Cardiac fibroblast (primary cell): ENCODE measurements around the gene STON1.
"Not testable (repeated sequence)": the region's sequence is repeated elsewhere in the genome, so short reads cannot be mapped to it uniquely, and the experiment has no call there.

Experiments used
- DNase-seq, 2 donors: peaks; one replicate each; pipeline versions ENCODE4 v3.0.0 to v3.0.0-alpha.2; 2010; ENCODE audit warnings: low read depth in 2 of 2
- H3K4me3 ChIP-seq, 2 donors: replicated peaks in 1 of 2; 1 replicate in 1 of 2; 2 replicates in 1 of 2; pipeline ENCODE4 v1.5.1; 2011; ENCODE audit warnings: low read depth in 2 of 2, low read length in 2 of 2, mild to moderate bottlenecking in 2 of 2, moderate library complexity in 1 of 2
- TF ChIP-seq, protein P1 (sequence below): IDR thresholded peaks from one replicate; pipeline ENCODE4 v1.5.1; 2011; ENCODE audit warnings: low read depth, mild to moderate bottlenecking, low read length, inconsistent platforms

STON1 gene

DNA sequence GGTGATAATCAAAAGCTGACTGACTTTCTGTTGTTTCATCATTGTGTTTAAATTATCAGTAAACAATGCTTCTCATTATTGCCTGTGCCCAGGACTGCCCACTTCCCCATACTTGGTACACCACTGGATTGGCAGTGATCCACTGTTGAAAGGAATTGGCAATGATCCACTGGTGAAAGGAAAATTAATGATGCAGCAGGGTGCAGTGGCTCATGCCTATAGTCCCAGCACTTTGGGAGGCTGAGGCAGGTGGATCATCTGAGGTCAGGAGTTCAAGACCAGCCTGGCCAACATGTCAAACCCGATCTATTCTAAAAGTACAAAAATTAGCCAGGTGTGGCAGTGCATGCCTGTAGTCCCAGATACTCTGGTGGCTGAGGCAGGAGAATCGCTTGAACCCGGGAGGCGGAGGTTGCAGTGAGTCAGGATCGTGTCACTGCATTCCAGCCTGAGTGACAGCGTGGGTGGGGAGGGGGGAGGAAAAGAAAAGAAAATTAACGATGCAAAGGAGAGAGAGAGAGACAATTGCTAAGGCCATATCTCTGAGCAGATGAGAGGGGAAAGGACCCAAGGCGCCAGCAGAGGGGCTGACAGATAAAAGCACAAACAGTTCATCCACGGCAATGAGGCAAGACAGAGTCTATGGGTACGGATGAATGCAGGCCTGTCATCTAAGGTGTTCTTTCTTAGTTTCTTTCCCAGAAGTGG lies 77.5 kb downstream of the STON1 start:
- peak; percentile 24 to 54 for DNase-seq
- TF ChIP-seq, protein P1, sequence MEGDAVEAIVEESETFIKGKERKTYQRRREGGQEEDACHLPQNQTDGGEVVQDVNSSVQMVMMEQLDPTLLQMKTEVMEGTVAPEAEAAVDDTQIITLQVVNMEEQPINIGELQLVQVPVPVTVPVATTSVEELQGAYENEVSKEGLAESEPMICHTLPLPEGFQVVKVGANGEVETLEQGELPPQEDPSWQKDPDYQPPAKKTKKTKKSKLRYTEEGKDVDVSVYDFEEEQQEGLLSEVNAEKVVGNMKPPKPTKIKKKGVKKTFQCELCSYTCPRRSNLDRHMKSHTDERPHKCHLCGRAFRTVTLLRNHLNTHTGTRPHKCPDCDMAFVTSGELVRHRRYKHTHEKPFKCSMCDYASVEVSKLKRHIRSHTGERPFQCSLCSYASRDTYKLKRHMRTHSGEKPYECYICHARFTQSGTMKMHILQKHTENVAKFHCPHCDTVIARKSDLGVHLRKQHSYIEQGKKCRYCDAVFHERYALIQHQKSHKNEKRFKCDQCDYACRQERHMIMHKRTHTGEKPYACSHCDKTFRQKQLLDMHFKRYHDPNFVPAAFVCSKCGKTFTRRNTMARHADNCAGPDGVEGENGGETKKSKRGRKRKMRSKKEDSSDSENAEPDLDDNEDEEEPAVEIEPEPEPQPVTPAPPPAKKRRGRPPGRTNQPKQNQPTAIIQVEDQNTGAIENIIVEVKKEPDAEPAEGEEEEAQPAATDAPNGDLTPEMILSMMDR = no peak
- no peak overlapping the region for H3K4me3 ChIP-seq

DNA sequence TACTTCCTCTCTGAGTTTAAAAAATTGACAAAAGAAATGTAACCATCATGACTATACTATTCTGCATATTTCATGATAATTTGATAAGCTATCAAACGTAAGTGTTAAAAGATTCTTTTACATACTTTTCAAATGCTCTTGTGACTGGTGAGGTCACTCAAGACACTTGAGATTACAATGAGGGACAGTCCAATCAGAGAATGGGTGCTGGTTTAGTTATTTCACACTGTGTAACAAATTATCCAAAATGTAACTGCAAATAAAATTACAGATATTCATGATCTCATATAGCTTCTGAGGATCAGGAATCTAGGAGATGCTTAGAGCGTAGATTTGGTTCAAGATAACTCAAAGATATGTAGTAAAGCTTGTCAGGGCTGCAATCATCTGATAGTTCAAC lies 83.3 kb downstream of the STON1 start:
- TF ChIP-seq, protein P1 = no peak
- H3K4me3 ChIP-seq = no peak overlapping the region
- DNase-seq = no peak

DNA sequence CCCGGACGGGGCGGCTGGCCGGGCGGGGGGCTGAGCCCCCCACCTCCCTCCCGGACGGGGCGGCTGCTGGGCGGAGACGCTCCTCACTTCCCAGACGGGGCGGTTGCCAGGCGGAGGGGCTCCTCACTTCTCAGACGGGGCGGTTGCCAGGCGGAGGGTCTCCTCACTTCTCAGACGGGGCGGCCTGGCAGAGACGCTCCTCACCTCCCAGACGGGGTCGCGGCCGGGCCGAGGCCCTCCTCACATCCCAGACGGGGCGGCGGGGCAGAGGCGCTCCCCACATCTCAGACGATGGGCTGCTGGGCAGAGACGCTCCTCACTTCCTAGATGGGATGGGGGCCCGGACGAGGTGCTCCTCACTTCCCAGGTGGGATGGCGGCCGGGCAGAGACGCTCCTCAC lies 84.6 kb downstream of the STON1 start:
- not testable (repeated sequence) for DNase-seq, H3K4me3 ChIP-seq

DNA sequence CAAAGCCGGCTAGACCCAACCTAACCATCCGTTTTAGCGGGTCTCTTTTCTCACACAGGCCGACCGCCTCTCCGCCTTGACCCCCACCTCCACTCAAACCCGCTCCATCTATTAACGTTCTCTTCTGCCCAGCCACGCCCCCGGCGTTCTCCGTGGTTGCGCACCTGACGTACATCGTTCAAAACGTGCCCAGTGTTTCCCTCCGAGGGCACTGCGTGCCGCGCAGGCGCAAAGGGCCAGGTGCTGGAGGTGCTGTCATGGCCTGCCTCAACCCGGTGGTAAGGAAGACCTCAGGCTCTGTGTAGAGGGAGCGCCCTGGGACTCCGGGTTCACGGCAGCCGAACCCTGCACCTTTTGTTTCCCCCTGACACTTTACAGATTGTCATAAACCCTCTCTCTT lies 87.7 kb downstream of the STON1 start, which contains the start of gene GTF2A1L:
TSS of gene GTF2A1L (plus strand) at position 239 of the 400 bp plus-strand sequence. CDS start at position 258, 19 bp downstream.
- no peak for DNase-seq
- TF ChIP-seq, protein P1 = no peak

DNA sequence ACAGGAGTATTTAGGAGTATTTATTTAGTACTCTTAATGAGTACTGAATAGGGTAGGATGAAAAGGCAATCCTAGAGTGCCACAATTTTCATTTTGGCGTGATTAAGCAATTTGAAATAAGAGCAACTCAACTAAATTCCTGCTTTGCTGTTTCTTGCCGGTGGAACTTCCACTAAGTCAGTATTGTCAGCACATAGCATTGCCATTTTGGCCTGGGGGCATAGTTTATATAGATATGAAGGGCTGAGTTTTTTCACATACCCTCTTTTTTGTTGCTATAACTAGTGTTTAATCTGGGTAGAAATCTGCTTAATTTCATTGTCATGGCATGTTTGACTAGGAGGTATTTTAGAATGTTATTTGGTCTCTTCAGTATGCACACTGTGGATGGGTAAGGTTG lies 89.6 kb downstream of the STON1 start:
- TF ChIP-seq, protein P1 = no peak
- DNase-seq = no peak
- H3K4me3 ChIP-seq = no peak overlapping the region

More for the DNA sequence above, 87.7 kb downstream of the STON1 start, which contains the start of gene GTF2A1L:
- no peak within 1 kb of the TSS for H3K4me3 ChIP-seq

DNA sequence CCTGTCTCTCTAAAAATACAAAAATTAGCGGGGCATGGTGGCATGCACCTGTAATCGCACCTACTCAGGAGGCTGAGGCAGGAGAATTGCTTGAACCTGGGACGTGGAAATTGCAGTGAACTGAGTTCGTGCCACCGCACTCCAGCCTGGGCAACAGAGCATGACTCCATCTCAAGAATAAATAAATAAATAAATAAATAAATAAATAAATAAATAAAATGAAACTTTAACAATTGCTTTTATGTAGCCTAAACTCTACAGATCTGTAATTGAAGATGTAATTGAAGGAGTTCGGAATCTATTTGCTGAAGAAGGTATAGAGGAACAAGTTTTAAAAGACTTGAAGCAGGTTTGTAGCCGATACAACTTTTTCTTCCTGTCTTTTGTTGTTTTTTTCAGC lies 90.7 kb downstream of the STON1 start:
- TF ChIP-seq, protein P1 = no peak
- no peak overlapping the region for H3K4me3 ChIP-seq
- DNase-seq = no peak

DNA sequence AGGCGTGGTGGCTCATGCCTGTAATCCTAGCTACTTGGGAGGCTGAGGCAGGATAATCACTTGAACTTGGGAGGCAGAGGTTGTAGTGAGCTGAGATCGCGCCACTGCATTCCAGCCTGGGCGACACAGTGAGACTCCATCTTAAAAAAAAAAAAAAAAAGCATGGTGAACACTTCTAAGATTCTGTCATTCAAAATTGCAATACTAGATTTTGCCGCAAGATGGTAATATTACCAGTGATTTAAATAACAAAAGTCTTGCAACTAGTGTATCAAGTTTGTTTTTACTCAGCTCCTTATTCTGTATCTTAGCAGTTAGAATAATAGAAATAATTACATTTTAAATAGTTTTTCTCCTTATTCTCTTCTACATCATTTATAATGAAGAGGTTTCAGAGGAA lies 92.7 kb downstream of the STON1 start:
- DNase-seq = peak; percentile 14 to 16
- H3K4me3 ChIP-seq = not testable (repeated sequence)

DNA sequence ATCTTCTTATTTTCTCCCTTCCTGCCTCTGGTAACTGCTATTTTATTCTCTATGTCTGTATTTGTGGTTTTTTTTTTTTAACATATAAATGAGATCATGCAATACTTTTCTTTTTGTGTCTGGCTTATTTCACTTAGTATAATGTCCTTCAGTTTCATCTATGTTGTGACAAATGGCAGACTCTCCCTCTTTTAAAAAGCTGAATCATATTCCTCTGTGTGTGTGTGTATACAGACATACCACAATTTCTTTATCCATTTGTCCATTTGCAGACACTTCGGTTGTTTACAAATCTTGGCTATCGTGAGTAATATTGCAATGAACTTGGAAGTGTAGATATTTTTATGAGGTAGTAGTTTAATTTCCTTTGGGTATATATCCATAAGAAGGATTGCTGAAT lies 94.7 kb downstream of the STON1 start:
- TF ChIP-seq, protein P1 = no peak
- no peak overlapping the region for H3K4me3 ChIP-seq
- DNase-seq = no peak
